M059J (cell line): ENCODE measurements around the gene PAX2. TPM values are rescaled to one million over a fixed set of nuclear protein-coding genes. Genes with fewer than 3 reads are reported as not detected.

Experiments
- DNase-seq: peaks from one replicate; pipeline ENCODE4 v3.0.0-alpha.2; 2012; ENCODE audit warnings: low read depth
- total RNA-seq: library from RNA; depleted of rRNA; stranded (reverse); fragments of >200 nt; shearing (Covaris generic); gene quantifications from 2 replicates; pipeline ENCODE4 v1.2.3, GENCODE V29; 2014

PAX2 gene
- total RNA-seq, 1 experiment from 2014 or later = 0.30 TPM

- DNase-seq = no peak
These were observed 20.8 kb upstream of the PAX2 start for GRCh38 chr10:100724531-100725027.

GRCh38 chr10:100725071-100725471 is 20.3 kb upstream of the PAX2 start:
- no peak for DNase-seq

GRCh38 chr10:100725869-100726426 is 19.4 kb upstream of the PAX2 start:
- no peak for DNase-seq

- DNase-seq = no peak
These were observed 17.6 kb upstream of the PAX2 start for GRCh38 chr10:100727808-100728207.

- peak; percentile 44 for DNase-seq
These were observed 16.2 kb upstream of the PAX2 start for GRCh38 chr10:100728928-100729861.

- DNase-seq = no peak
These were observed 15.3 kb upstream of the PAX2 start for GRCh38 chr10:100729862-100730724.

- peak; percentile 24 for DNase-seq
These were observed 14.5 kb upstream of the PAX2 start for GRCh38 chr10:100730725-100731406.

- no peak for DNase-seq
These were observed 13.8 kb upstream of the PAX2 start for GRCh38 chr10:100731407-100732240.

- no peak for DNase-seq
These were observed 13.2 kb upstream of the PAX2 start for GRCh38 chr10:100732241-100732596.

GRCh38 chr10:100733329-100733728 is 12.1 kb upstream of the PAX2 start:
- no peak for DNase-seq

- DNase-seq = no peak
These were observed 10.9 kb upstream of the PAX2 start for GRCh38 chr10:100734295-100735086.

- no peak for DNase-seq
These were observed 10.4 kb upstream of the PAX2 start for GRCh38 chr10:100735087-100735336.

- DNase-seq = no peak
These were observed 9.8 kb upstream of the PAX2 start for GRCh38 chr10:100735337-100736143.

GRCh38 chr10:100736144-100736808 is 9.1 kb upstream of the PAX2 start:
- DNase-seq = no peak

- DNase-seq = no peak
These were observed 8.5 kb upstream of the PAX2 start for GRCh38 chr10:100736809-100737354.

- DNase-seq = no peak
These were observed 7.9 kb upstream of the PAX2 start for GRCh38 chr10:100737355-100738054.

- DNase-seq = no peak
These were observed 7.1 kb upstream of the PAX2 start for GRCh38 chr10:100738055-100738827.
